ENCODE results near the gene RAPGEF2. TPM values are rescaled to one million over a fixed set of nuclear protein-coding genes. Genes with fewer than 3 reads are reported as not detected.

Gene RAPGEF2
- polyA plus RNA-seq, 1 donor (not counting 4 experiments of a cell fraction or from before 2014, with no cell fraction given): 23.8 TPM

DNA sequence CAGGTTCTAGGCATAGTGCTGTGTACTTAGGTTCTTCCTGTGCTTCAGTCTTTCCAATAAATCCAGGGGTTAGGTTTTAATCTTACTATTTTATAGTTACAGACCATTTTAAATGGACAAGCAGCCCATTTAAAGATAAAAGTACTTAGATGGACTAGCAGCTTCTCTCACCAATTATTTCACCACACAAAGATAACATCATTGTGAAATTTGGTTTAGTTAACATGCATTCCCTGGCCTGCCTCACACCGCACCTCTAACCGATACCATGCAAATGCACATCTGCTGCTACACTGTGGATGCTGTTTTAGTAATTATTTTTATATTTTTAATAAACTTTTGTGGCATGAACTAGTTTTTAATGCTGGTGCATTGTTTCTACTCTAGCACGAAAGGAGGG is 252.6 kb downstream of the RAPGEF2 start:
- H3K79me2 ChIP-seq (ENCODE audit: control insufficient read depth, insufficient read depth, low read length): no peaks in the 10 kb centered on the region
- peaks cover 26% of the 10 kb centered on the region for H3K4me1 ChIP-seq (ENCODE audit: control insufficient read depth, extremely low read depth, insufficient read depth, low read length)
- dilution Hi-C loops (cut with MboI; ENCODE audit: extremely low pct_ligation_motif_present, low sequenced_read_pairs): no loop called here
- no peak overlapping the region for H3K4me3 ChIP-seq (ENCODE audit: control insufficient read depth in 2 of 3, extremely low read depth in 1 of 3, insufficient read depth in 2 of 3, low read depth in 1 of 3, low read length in 3 of 3)
- no peak for DNase-seq (ENCODE audit: low read depth, low spot score)
- no peaks in the 10 kb centered on the region for H3K27me3 ChIP-seq (ENCODE audit: control insufficient read depth, extremely low read depth, insufficient read depth, low read length)
- H3K27ac ChIP-seq (ENCODE audit: control insufficient read depth, insufficient read depth, low read length): no peak overlapping the region
- no peak for FAIRE-seq
- no peak overlapping the region for H3K9ac ChIP-seq (ENCODE audit: control insufficient read depth, extremely low read depth, insufficient read depth, low read length)
- no peaks in the 10 kb centered on the region for H3K9me1 ChIP-seq (ENCODE audit: control insufficient read depth, extremely low read depth, insufficient read depth, low read length)
- H3K9me3 ChIP-seq (ENCODE audit: control insufficient read depth, low read depth, low read length): no peaks in the 10 kb centered on the region
- no peak for TF ChIP-seq EZH2 (IDR thresholded peaks at IDR 0.05; ENCODE audit: low read length)
- TF ChIP-seq, protein P1, sequence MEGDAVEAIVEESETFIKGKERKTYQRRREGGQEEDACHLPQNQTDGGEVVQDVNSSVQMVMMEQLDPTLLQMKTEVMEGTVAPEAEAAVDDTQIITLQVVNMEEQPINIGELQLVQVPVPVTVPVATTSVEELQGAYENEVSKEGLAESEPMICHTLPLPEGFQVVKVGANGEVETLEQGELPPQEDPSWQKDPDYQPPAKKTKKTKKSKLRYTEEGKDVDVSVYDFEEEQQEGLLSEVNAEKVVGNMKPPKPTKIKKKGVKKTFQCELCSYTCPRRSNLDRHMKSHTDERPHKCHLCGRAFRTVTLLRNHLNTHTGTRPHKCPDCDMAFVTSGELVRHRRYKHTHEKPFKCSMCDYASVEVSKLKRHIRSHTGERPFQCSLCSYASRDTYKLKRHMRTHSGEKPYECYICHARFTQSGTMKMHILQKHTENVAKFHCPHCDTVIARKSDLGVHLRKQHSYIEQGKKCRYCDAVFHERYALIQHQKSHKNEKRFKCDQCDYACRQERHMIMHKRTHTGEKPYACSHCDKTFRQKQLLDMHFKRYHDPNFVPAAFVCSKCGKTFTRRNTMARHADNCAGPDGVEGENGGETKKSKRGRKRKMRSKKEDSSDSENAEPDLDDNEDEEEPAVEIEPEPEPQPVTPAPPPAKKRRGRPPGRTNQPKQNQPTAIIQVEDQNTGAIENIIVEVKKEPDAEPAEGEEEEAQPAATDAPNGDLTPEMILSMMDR (optimal IDR thresholded peaks at IDR 0.05 in 1 of 3, IDR thresholded peaks at IDR 0.05 in 1 of 3, conservative IDR thresholded peaks at IDR 0.05 in 1 of 3; ENCODE audit: extremely low read depth in 1 of 3, insufficient read depth in 2 of 3, low read length in 3 of 3): no peak
- no peak overlapping the region for H3K4me2 ChIP-seq (ENCODE audit: control insufficient read depth, extremely low read depth, insufficient read depth, low read depth, low read length)
- H4K20me1 ChIP-seq (ENCODE audit: control insufficient read depth, extremely low read depth, insufficient read depth, low read length): no peaks in the 10 kb centered on the region
- H2AFZ ChIP-seq (ENCODE audit: control insufficient read depth, low read length): no peak overlapping the region
- peaks cover 11 to 12% of the 10 kb centered on the region in 2 experiments for H3K36me3 ChIP-seq (ENCODE audit: control insufficient read depth in 2 of 2, extremely low read depth in 1 of 2, insufficient read depth in 2 of 2, low read length in 2 of 2)

DNA sequence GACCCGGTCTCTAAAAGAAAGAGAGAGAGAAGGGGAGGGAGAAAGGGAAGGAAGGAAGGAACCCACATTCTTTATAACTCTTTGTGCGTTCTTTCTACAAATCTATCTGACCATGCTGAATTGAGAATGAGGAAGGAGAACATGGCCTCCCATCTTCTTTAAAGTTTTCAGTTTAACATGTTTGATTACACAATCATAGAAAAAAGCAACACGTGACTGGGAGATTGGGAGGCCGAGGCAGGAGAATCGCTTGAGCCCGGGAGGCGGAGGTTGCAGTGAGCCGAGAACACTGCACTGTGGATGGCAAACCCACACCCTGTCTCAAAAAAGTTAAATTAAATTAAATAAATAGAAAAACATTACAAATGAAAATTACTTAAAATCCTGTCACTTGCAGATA is 254.5 kb downstream of the RAPGEF2 start:
- no peaks in the 10 kb centered on the region for H4K20me1 ChIP-seq (ENCODE audit: control insufficient read depth, extremely low read depth, insufficient read depth, low read length)
- dilution Hi-C loops (cut with MboI; ENCODE audit: extremely low pct_ligation_motif_present, low sequenced_read_pairs): no loop called here
- H3K4me1 ChIP-seq (ENCODE audit: control insufficient read depth, extremely low read depth, insufficient read depth, low read length): peaks cover 36% of the 10 kb centered on the region
- H3K27me3 ChIP-seq (ENCODE audit: control insufficient read depth, extremely low read depth, insufficient read depth, low read length): no peaks in the 10 kb centered on the region
- no peak overlapping the region for H3K4me2 ChIP-seq (ENCODE audit: control insufficient read depth, extremely low read depth, insufficient read depth, low read depth, low read length)
- no peak overlapping the region for H3K4me3 ChIP-seq (ENCODE audit: control insufficient read depth in 2 of 3, extremely low read depth in 1 of 3, insufficient read depth in 2 of 3, low read depth in 1 of 3, low read length in 3 of 3)
- no peaks in the 10 kb centered on the region for H3K79me2 ChIP-seq (ENCODE audit: control insufficient read depth, insufficient read depth, low read length)
- H3K9me3 ChIP-seq (ENCODE audit: control insufficient read depth, low read depth, low read length): no peaks in the 10 kb centered on the region
- no peaks in the 10 kb centered on the region for H3K9me1 ChIP-seq (ENCODE audit: control insufficient read depth, extremely low read depth, insufficient read depth, low read length)
- TF ChIP-seq, protein P1 (optimal IDR thresholded peaks at IDR 0.05 in 1 of 3, IDR thresholded peaks at IDR 0.05 in 1 of 3, conservative IDR thresholded peaks at IDR 0.05 in 1 of 3; ENCODE audit: extremely low read depth in 1 of 3, insufficient read depth in 2 of 3, low read length in 3 of 3): no peak
- no peak for TF ChIP-seq EZH2 (IDR thresholded peaks at IDR 0.05; ENCODE audit: low read length)
- peaks cover 7 to 8% of the 10 kb centered on the region in 2 experiments for H3K36me3 ChIP-seq (ENCODE audit: control insufficient read depth in 2 of 2, extremely low read depth in 1 of 2, insufficient read depth in 2 of 2, low read length in 2 of 2)
- no peak overlapping the region for H2AFZ ChIP-seq (ENCODE audit: control insufficient read depth, low read length)
- no peak overlapping the region for H3K9ac ChIP-seq (ENCODE audit: control insufficient read depth, extremely low read depth, insufficient read depth, low read length)
- no peak for DNase-seq (ENCODE audit: low read depth, low spot score)
- no peak for FAIRE-seq
- no peak overlapping the region for H3K27ac ChIP-seq (ENCODE audit: control insufficient read depth, insufficient read depth, low read length)

Data from keratinocyte (primary cell).